IgD-negative memory B cell (primary cell): ENCODE results near the gene GALK2. TPM values are rescaled to one million over a fixed set of nuclear protein-coding genes. Genes with fewer than 3 reads are reported as not detected.

ENCODE experiments used
- H3K27ac Mint-ChIP-seq, 3 donors: one replicate each; pipeline ENCODE4 v1.8.0; 2020 to 2022; ENCODE audit warnings: mild to moderate bottlenecking in 3 of 3, mixed read lengths in 3 of 3, moderate library complexity in 1 of 3
- H3K27me3 Mint-ChIP-seq: one replicate; pipeline ENCODE4 v1.8.0; 2021; ENCODE audit warnings: mixed read lengths
- H3K36me3 Mint-ChIP-seq: one replicate; pipeline ENCODE4 v1.8.0; 2020; ENCODE audit warnings: mild to moderate bottlenecking, mixed read lengths
- H3K4me1 Mint-ChIP-seq, 3 donors: one replicate each; pipeline ENCODE4 v1.8.0; 2020 to 2022; ENCODE audit warnings: mixed read lengths in 3 of 3, mild to moderate bottlenecking in 1 of 3
- H3K4me3 Mint-ChIP-seq, 4 donors: one replicate each; pipeline ENCODE4 v1.8.0; 2020 to 2022; ENCODE audit warnings: mild to moderate bottlenecking in 4 of 4, mixed read lengths in 4 of 4, moderate library complexity in 3 of 4
- H3K9me3 Mint-ChIP-seq, 3 donors: one replicate each; pipeline ENCODE4 v1.8.0; 2020 to 2021; ENCODE audit warnings: mixed read lengths in 3 of 3, mild to moderate bottlenecking in 1 of 3
- polyA plus RNA-seq: library from polyadenylated mRNA; unstranded; fragments of 300-500 nt; fragmentation: Illumina TruSeq; gene quantifications from one replicate; pipeline ENCODE4 v1.2.3, GENCODE V29; 2021

The GALK2 gene
- polyA plus RNA-seq: 16.2 TPM

GRCh38 chr15:49169880-49170597, at the start of gene GALK2:
TSS of gene GALK2 (plus strand) at chr15:49170247. CDS start at chr15:49170323, 76 bp downstream.
- Mint-ChIP-seq H3K9me3 (no peaks in the 10 kb centered on the region), H3K27me3 (no peaks in the 10 kb centered on the region), H3K4me3 (peak within 1 kb of the TSS; percentile 96 to 99 (median 97)), H3K36me3 (peaks cover 2% of the 10 kb centered on the region), H3K4me1 (peaks cover 11 to 35% (median 27%) of the 10 kb centered on the region in 3 donors), H3K27ac (peak within 1 kb of the TSS; percentile 93 to 99 (median 96))

GRCh38 chr15:49120832-49121231, 49.2 kb upstream of the GALK2 start:
- no peaks in the 10 kb centered on the region for H3K4me1 Mint-ChIP-seq
- H3K27ac Mint-ChIP-seq: no peak overlapping the region

GRCh38 chr15:49121901-49122300, 48.1 kb upstream of the GALK2 start:
- no peak overlapping the region for H3K27ac Mint-ChIP-seq
- H3K4me1 Mint-ChIP-seq: no peaks in the 10 kb centered on the region
- no peaks in the 10 kb centered on the region for H3K27me3 Mint-ChIP-seq
- H3K4me3 Mint-ChIP-seq: no peak overlapping the region
- H3K9me3 Mint-ChIP-seq: no peaks in the 10 kb centered on the region
- peaks cover 3% of the 10 kb centered on the region for H3K36me3 Mint-ChIP-seq

More at GRCh38 chr15:49120832-49121231, 49.2 kb upstream of the GALK2 start:
- Mint-ChIP-seq H3K9me3 (no peaks in the 10 kb centered on the region), H3K27me3 (no peaks in the 10 kb centered on the region), H3K4me3 (no peak overlapping the region), H3K36me3 (peaks cover 3% of the 10 kb centered on the region)

GRCh38 chr15:49122541-49123062, 47.4 kb upstream of the GALK2 start:
- no peaks in the 10 kb centered on the region for H3K4me1 Mint-ChIP-seq
- no peaks in the 10 kb centered on the region for H3K9me3 Mint-ChIP-seq
- no peak overlapping the region for H3K4me3 Mint-ChIP-seq
- peaks cover 3% of the 10 kb centered on the region for H3K36me3 Mint-ChIP-seq
- no peaks in the 10 kb centered on the region for H3K27me3 Mint-ChIP-seq
- H3K27ac Mint-ChIP-seq: no peak overlapping the region

- Mint-ChIP-seq H3K9me3 (no peaks in the 10 kb centered on the region), H3K36me3 (peaks cover 5% of the 10 kb centered on the region), H3K27ac (no peak overlapping the region), H3K4me3 (no peak overlapping the region), H3K27me3 (no peaks in the 10 kb centered on the region), H3K4me1 (no peaks in the 10 kb centered on the region)
These were observed 45.7 kb upstream of the GALK2 start for GRCh38 chr15:49124371-49124770.

GRCh38 chr15:49131403-49131802, 38.6 kb upstream of the GALK2 start:
- Mint-ChIP-seq H3K4me3 (no peak overlapping the region), H3K36me3 (peaks cover 7% of the 10 kb centered on the region), H3K9me3 (no peaks in the 10 kb centered on the region), H3K27ac (no peak overlapping the region), H3K4me1 (peaks cover 0 to 2% (median 0%) of the 10 kb centered on the region in 3 donors), H3K27me3 (no peaks in the 10 kb centered on the region)

- Mint-ChIP-seq H3K27ac (no peak overlapping the region), H3K4me3 (no peak overlapping the region), H3K9me3 (no peaks in the 10 kb centered on the region), H3K4me1 (peaks cover 0 to 2% (median 0%) of the 10 kb centered on the region in 3 donors), H3K27me3 (no peaks in the 10 kb centered on the region), H3K36me3 (peaks cover 4% of the 10 kb centered on the region)
These were observed 35.2 kb upstream of the GALK2 start for GRCh38 chr15:49134683-49135341.

- peaks cover 4% of the 10 kb centered on the region for H3K36me3 Mint-ChIP-seq
These were observed 34.6 kb upstream of the GALK2 start for GRCh38 chr15:49135342-49135857.

GRCh38 chr15:49135911-49136310, 34.1 kb upstream of the GALK2 start:
- H3K27ac Mint-ChIP-seq: no peak overlapping the region
- H3K4me1 Mint-ChIP-seq: peaks cover 0 to 3% (median 2%) of the 10 kb centered on the region in 3 donors
- peaks cover 4% of the 10 kb centered on the region for H3K36me3 Mint-ChIP-seq
- no peaks in the 10 kb centered on the region for H3K27me3 Mint-ChIP-seq
- H3K4me3 Mint-ChIP-seq: no peak overlapping the region
- no peaks in the 10 kb centered on the region for H3K9me3 Mint-ChIP-seq

More at GRCh38 chr15:49135342-49135857, 34.6 kb upstream of the GALK2 start:
- Mint-ChIP-seq H3K27me3 (no peaks in the 10 kb centered on the region), H3K27ac (no peak overlapping the region), H3K9me3 (no peaks in the 10 kb centered on the region), H3K4me1 (peaks cover 0 to 2% (median 0%) of the 10 kb centered on the region in 3 donors), H3K4me3 (no peak overlapping the region)

- H3K27ac Mint-ChIP-seq: no peak overlapping the region
- no peak overlapping the region for H3K4me3 Mint-ChIP-seq
- H3K27me3 Mint-ChIP-seq: no peaks in the 10 kb centered on the region
- no peaks in the 10 kb centered on the region for H3K9me3 Mint-ChIP-seq
- H3K36me3 Mint-ChIP-seq: peaks cover 3% of the 10 kb centered on the region
- peaks cover 0 to 3% (median 2%) of the 10 kb centered on the region in 3 donors for H3K4me1 Mint-ChIP-seq
These were observed 32.2 kb upstream of the GALK2 start for GRCh38 chr15:49137861-49138260.

- Mint-ChIP-seq H3K9me3 (no peaks in the 10 kb centered on the region), H3K27ac (no peak overlapping the region), H3K36me3 (peaks cover 3% of the 10 kb centered on the region), H3K4me3 (no peak overlapping the region), H3K4me1 (peaks cover 9 to 38% (median 21%) of the 10 kb centered on the region in 3 donors), H3K27me3 (no peaks in the 10 kb centered on the region)
These were observed 24.1 kb upstream of the GALK2 start for GRCh38 chr15:49145651-49146609.

- Mint-ChIP-seq H3K36me3 (peaks cover 5% of the 10 kb centered on the region), H3K27me3 (no peaks in the 10 kb centered on the region), H3K9me3 (no peaks in the 10 kb centered on the region), H3K4me1 (peaks cover 15 to 46% (median 21%) of the 10 kb centered on the region in 3 donors), H3K4me3 (peak overlapping the region in 1 of 4 donors; percentile 56), H3K27ac (no peak overlapping the region)
These were observed 21.7 kb upstream of the GALK2 start for GRCh38 chr15:49148298-49148697.

GRCh38 chr15:49148727-49149126, 21.3 kb upstream of the GALK2 start:
- H3K9me3 Mint-ChIP-seq: no peaks in the 10 kb centered on the region
- no peak overlapping the region for H3K27ac Mint-ChIP-seq
- H3K4me3 Mint-ChIP-seq: no peak overlapping the region
- no peaks in the 10 kb centered on the region for H3K27me3 Mint-ChIP-seq
- H3K36me3 Mint-ChIP-seq: peaks cover 5% of the 10 kb centered on the region
- peaks cover 20 to 50% (median 25%) of the 10 kb centered on the region in 3 donors for H3K4me1 Mint-ChIP-seq

- H3K4me1 Mint-ChIP-seq: peaks cover 34 to 53% (median 39%) of the 10 kb centered on the region in 3 donors
- no peak overlapping the region for H3K27ac Mint-ChIP-seq
- no peak overlapping the region for H3K4me3 Mint-ChIP-seq
- peaks cover 6% of the 10 kb centered on the region for H3K36me3 Mint-ChIP-seq
- H3K27me3 Mint-ChIP-seq: no peaks in the 10 kb centered on the region
- H3K9me3 Mint-ChIP-seq: no peaks in the 10 kb centered on the region
These were observed 18.2 kb upstream of the GALK2 start for GRCh38 chr15:49151831-49152230.
